EH (cell line): ENCODE results near the gene PPM1J.

Experiments used
- DNase-seq: peaks from one replicate; pipeline ENCODE4 v3.0.0-alpha.2; 2015; ENCODE audit warnings: low read depth

The PPM1J gene

GRCh38 chr1:112704391-112704933 lies 10.7 kb downstream of the PPM1J start:
- no peak for DNase-seq

GRCh38 chr1:112703706-112704105 lies 11.4 kb downstream of the PPM1J start:
- no peak for DNase-seq

- no peak for DNase-seq
Measured at GRCh38 chr1:112702420-112703261, 12.5 kb downstream of the PPM1J start.

GRCh38 chr1:112702067-112702395 lies 13.1 kb downstream of the PPM1J start:
- DNase-seq = peak; percentile 41

- DNase-seq = no peak
Measured at GRCh38 chr1:112701227-112702066, 13.7 kb downstream of the PPM1J start.

- peak; percentile 98 for DNase-seq
Measured at GRCh38 chr1:112700290-112701226, 14.6 kb downstream of the PPM1J start.

GRCh38 chr1:112699425-112700144 lies 15.5 kb downstream of the PPM1J start:
- DNase-seq = no peak

GRCh38 chr1:112698366-112699310 lies 16.5 kb downstream of the PPM1J start:
- DNase-seq = no peak

- DNase-seq = no peak
Measured at GRCh38 chr1:112697781-112698201, 17.3 kb downstream of the PPM1J start.

GRCh38 chr1:112696578-112697314 lies 18.4 kb downstream of the PPM1J start:
- DNase-seq = no peak

- no peak for DNase-seq
Measured at GRCh38 chr1:112695276-112695675, 19.9 kb downstream of the PPM1J start.

GRCh38 chr1:112694363-112694929 lies 20.7 kb downstream of the PPM1J start:
- DNase-seq = no peak

GRCh38 chr1:112693821-112694220 lies 21.3 kb downstream of the PPM1J start:
- no peak for DNase-seq

- no peak for DNase-seq
Measured at GRCh38 chr1:112692681-112693080, 22.5 kb downstream of the PPM1J start.

GRCh38 chr1:112689842-112690237 lies 25.3 kb downstream of the PPM1J start:
- DNase-seq = no peak

GRCh38 chr1:112689196-112689841 lies 25.8 kb downstream of the PPM1J start:
- DNase-seq = no peak

- no peak for DNase-seq
Measured at GRCh38 chr1:112688781-112689193, 26.3 kb downstream of the PPM1J start.

GRCh38 chr1:112687785-112688496 lies 27.2 kb downstream of the PPM1J start:
- no peak for DNase-seq
